HG03064 (cell line): ENCODE results near the gene FNDC11.
"Not testable (repeated sequence)": the region's sequence is repeated elsewhere in the genome, so short reads cannot be mapped to it uniquely, and the experiment has no call there.

Experiments used
- ATAC-seq: cut with Tn5 transposase; IDR thresholded peaks from one replicate; pipeline ENCODE4 v1.9.1; 2021; ENCODE audit warnings: low read depth; ENCODE audit not compliant: unreplicated experiment

FNDC11 gene, protein sequence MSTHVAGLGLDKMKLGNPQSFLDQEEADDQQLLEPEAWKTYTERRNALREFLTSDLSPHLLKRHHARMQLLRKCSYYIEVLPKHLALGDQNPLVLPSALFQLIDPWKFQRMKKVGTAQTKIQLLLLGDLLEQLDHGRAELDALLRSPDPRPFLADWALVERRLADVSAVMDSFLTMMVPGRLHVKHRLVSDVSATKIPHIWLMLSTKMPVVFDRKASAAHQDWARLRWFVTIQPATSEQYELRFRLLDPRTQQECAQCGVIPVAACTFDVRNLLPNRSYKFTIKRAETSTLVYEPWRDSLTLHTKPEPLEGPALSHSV

DNA sequence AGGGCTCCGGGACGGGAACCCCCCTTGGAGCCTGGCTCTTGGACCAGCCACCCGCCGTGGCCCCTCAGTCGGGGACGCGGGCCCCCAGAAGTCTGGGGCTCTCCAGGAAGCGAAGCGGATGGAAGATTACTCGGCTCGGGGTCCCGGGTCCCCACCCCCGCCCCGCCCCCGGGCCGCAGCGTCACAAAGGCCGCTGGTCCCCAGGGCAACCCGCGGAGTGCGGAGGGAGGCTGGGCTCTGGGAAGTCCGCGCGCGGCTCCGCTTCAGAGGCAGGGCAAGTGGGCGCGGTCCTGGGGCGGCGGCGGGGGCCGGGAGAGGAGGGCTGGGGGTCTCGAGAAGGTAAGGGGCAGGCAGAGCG, at the start of gene FNDC11:
TSS of gene FNDC11 (plus strand) at position 227 of the 358 bp plus-strand sequence. CDS start 1,505 bp downstream, outside the sequence.
- no peak for ATAC-seq

DNA sequence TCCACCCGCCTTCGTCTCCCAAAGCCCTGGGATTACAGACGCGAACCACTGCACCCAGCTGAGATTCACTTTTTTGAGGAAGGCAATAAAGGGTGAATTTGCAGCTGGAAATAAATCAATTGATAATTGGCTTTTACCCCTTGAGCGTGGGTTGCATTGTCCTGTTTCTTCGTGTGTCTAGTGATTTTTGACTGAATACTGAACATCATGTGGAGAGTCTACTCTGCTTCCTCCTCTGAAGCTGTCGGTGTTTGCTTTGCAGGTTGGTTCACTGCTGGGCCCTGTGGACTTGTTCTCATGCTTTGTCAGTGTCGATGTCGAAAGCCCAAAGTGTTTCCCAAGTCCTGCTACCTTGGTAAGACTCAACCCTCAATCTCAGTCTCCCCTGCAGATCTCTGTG, 49.3 kb upstream of the FNDC11 start:
- ATAC-seq: no peak

DNA sequence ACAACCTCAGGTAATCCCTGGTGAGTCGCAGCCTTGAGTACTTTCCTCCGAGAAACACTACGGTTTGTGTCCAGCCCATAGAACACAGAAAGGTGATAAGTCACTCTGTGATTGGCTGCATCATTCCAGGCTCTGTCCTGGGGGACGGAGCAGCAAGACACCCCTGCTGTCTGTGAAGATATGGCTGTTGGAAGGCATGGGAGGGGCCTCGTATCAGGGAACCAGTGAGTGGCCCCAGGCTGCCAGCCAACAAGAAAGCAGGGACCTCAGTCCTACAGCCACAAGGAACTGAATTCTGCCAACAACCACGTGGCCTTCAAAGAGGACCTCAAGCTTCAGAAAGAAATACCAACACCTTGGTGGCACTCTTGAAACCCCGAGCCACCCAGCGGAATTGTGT, 48.7 kb upstream of the FNDC11 start:
- ATAC-seq: no peak

DNA sequence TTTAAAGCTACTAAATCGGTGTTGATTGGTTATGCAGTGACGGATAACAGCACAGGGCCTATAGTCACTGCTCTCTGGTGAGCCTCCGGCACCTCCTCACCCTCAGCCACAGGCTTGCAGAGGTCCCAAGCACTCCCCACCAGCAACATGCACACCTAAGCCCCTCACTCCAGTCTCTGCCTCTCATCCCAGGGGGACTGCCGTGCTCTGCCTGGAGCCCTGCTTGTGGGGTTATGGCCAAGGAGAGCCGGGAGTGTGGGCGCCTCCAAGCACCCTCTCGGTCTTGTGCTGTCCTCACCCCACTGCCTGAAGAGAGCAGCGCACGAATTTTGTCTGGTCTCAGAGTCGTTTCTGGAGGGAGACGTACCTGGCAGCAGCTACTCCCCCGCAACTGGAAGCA, 48.2 kb upstream of the FNDC11 start:
- no peak for ATAC-seq

DNA sequence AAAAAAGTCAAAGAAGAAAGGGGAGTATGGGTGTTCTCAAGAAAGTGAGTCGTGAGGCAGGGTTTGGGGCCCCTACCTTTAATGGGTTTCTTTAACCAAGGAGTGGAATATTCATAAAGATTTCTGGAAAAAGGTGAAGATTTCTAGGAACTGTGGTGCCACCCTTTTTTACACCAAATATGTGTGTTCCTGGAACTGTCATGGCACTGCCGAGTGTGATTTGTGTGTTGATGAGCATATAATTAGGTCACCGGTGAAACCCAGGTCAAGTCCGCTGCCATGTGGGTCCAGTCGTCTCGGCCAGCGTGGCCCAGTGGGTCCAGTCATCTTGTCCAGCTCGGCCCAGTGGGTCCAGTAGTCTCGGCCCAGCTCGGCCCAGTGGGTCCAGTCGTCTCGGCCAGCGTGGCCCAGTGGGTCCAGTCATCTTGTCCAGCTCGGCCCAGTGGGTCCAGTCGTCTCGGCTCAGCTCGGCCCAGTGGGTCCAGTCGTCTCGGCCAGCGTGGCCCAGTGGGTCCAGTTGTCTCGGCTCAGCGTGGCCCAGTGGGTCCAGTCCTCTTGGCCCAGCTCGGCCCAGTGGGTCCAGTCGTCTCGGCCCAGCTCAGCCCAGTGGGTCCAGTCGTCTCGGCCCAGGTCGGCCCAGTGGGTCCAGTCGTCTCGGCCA, 46.7 kb upstream of the FNDC11 start:
- no peak for ATAC-seq

DNA sequence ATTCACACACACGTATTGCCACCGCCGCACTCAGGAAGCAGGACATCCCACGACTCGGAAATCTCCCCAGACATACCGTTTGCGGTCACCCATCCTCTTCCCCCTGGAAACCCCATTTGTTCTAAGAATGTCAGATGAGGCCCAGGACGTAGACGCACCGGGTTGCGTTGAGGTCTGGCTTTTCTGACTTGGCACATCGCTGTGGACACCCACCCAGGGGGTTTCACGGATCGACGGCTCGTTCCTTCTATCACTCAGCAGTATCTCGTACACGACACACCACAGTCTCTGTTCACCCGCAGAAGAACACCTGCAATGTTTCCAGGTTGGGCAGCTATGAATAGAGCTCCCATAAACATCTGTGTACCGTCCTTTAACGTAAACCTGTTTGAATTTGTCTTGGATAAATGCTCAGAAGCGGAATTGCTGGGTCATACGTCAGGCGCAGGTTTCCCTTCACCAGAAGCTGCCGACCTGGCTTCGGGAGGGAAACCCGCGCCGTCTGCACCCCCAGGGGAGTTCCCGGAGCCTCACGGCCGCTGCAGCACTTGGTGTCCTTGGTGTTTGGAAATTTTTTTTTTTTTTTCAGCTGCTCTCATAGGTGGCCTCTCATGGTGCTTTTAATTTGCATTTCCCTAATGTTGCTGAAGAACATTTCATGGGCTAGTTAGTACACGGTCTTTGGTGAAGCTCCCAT, 45.7 kb upstream of the FNDC11 start:
- ATAC-seq: no peak

DNA sequence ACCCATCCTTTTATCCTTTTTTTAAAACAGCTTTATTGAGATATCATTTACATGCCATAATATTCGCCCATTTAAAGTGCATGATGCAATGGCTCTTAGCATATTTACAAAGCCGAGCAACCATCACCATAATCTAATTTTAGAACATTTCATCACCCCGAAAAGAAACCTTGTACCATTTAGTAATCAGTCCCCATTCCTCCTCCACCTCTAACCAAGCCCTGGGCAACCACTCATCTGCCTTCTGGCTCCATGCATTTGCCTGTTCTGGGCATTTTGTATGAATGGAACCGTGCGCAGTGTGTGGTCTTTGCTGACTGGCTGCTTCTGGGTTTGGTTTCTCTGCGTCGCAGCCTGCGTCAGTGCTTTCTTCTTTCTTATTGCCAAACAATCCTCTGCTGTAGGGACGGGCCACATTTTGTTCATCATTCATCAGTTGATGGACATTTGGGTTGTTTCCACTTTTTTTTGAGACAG, 44.8 kb upstream of the FNDC11 start:
- no peak for ATAC-seq

DNA sequence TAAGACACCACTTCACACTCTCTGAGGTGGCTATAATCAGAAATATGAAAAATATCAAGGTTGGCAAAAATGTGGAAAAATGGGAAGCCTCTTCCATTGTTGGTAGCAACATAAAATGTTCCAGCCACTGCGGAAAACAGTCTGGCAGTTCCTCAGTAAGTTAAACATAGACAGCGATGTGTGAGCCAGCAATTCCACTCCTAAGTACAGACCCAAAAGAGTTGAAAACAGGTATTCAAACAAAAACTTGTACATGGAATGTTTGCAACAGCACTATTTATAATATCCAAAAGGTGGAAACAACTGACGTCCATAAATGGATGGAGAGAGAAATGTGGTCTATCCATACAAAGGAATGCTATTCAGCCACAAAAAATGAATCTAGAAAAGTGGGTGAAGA, 40.8 kb upstream of the FNDC11 start:
- no peak for ATAC-seq

DNA sequence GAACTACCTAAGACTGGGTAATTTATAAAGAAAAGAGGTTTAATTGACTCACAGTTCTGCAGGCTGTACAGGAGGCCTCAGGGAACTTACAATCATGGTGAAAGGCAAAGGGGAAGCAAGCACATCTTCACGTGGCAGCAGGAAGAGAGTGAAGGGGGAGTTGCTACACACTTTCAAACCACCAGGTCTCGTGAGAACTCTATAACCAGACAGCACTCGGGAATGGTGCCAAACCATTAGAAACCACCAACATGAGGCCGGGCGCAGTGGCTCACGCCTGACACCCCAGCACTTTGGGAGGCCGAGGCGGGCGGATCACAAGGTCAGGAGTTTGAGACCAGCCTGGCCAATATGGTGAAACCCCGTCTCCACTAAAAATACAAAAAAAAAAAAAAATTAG, 39.4 kb upstream of the FNDC11 start:
- not testable (repeated sequence) for ATAC-seq

DNA sequence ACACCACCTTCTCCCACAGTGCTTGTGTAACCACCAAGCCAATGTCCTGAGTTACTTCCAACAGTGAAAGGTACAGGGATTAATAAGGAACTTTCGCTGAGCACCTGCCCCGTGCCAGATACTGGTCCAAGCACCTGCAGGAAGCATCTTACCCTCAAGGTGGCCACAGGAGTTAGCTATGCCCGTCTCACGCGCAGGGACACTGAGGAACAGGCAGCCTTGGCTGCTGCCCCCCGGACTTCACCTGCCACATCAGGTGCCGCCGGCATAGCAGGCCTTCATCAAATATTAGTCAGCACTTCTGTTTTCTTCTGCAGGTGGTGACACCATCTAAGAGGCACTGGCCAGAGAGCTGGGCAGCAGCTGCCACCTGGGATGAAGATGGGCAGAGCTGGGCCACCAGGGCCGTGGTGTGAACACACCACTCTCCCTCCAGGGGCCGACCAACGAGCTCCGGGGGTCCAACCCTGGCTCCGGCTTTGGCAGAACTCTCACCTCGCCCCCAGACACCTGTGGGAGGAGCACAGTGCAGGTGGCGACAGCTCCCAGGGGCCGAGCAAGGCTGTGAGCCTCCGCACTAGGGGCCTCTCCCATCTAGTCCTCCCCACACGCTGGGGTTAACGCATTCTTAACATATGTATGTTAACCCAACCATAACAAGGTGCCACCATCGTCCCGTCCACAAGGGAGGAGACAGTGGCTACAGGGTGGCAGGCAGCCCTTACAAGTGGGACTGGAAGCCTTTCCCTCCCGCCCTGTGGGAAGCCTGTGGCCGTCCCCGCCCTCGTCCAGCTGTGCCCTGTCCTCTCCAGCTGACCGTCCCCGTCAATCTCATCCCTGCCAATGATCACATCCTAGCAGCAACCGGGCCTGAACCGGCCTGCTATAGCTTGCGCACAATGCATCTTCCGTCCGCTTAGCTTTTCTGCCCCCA, 36.3 kb upstream of the FNDC11 start:
- ATAC-seq: no peak

DNA sequence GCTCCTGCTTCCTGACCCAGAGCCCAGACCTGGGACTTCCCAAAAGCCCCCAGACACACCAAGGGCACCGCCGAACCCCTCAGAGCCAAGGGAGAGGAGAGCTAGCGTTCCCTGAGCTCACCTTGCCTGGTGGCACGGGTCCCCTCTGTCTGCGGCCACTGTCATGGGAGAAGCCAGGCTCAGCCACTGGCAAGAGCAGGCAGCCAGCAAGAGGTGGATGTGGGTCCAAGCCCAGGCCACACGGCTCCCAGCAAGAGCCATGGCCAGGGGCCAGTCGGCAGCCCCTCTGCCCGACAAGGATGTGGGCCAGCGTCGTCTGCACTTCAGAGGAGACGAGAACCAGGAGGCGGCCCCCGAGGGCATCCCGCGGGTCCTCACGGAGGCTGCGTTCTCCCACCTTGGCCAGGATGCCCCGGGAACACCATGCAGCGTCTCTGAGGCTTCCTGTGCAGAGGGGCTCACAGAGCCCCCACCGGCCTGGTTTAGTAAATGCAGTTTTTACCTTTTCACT, 35.6 kb upstream of the FNDC11 start:
- no peak for ATAC-seq

DNA sequence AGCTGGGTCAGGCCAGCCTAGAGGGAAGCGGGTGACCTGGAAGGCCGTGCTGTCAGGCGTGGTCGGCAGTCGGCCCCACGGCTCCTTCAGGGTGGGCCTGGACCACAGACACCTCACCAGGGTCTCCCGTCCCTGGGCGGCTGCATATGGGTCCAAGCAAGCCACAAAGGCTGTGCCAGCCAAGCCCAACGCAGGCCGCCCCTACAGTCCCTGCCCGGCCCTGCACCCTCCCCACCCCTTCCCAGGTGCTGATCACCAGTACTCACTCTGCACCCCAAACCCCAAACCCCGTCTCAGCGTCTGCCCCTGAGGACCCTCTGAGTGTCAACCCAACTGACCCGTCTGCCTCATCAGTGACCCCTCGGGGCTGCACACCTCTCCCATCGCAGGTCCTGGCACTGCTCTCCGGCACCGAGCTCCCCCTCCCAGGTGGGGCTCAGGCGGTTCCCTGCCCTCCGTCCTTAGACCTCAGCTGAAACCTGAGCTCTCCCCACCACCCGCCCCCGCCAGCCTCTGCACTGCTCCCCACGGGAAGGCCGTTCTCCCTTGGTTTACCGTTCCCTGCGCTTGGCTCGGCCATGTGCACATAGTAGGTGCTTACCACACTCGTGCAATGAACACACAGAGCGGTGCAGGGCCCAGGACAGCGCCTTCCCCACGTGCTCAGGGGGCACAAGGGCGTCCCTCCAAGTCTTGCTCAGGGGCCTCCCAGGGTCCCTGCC, 34.9 kb upstream of the FNDC11 start:
- no peak for ATAC-seq

DNA sequence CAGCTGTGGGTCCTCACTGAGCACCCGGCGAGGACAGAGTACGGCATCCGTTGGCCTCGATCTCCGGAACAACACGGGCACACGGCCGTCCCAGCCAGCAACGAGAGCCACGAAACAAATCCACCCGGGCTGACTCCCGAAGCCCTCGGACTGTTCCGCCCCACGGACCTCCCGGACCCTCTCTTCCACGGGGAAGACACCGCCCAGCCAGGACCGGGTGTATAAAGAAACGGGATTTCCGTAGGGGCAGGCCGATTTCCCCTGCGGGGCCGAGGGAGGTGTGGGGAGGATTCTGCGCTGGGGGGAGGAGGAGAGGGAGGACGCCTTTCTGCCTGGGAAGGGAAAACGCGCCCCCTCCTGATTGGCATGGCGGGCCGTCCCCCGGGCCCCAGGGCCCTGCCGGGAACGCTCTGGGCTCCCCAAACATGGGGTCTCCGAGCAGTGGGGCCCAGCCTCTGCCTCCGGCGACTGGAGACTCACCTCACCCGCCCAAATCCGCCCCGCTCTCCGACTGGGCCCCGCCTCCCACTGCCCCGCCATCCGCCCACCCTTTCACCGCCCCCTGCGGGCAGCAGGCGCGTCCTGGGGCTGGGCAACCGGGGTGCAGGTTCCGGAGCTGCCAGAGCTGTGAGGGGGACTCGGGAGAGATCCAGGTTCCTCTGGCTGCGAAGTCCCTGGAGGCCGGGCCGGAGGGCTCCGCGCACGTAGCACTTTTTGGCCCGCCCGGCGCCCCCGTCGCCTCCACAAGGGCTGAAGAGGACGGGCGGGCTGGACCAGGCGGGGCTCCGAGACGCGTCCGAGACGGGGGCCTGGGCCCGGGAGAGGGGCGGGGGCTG, 34.1 kb upstream of the FNDC11 start:
- peak; percentile 33 for ATAC-seq

DNA sequence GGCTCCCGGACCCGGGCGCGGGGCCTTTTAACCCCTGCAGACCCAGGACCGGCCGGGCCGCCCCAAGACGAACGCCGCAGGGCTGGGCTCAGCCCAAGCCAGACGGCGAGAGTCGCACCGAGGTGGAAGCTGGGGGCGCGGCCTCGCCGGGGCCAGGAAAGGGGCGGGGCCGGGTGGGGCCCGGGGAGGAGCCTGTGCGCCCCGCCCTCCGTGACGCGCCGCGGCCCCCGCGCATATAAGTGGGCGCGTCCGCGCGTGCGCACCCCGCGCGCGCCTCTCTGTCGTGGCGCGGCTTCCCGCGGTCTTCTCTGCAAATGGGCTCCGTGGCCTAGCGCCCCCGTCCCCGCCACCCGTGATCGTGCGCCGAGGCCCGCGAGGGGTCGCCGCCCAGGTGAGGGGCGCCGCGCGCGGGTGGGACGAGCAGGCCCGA, 33.4 kb upstream of the FNDC11 start, which contains the start of gene PPDPF:
TSS of gene PPDPF (plus strand) at position 262 of the 430 bp plus-strand sequence. CDS start 544 bp downstream, outside the sequence.
- ATAC-seq: peak; percentile 54

DNA sequence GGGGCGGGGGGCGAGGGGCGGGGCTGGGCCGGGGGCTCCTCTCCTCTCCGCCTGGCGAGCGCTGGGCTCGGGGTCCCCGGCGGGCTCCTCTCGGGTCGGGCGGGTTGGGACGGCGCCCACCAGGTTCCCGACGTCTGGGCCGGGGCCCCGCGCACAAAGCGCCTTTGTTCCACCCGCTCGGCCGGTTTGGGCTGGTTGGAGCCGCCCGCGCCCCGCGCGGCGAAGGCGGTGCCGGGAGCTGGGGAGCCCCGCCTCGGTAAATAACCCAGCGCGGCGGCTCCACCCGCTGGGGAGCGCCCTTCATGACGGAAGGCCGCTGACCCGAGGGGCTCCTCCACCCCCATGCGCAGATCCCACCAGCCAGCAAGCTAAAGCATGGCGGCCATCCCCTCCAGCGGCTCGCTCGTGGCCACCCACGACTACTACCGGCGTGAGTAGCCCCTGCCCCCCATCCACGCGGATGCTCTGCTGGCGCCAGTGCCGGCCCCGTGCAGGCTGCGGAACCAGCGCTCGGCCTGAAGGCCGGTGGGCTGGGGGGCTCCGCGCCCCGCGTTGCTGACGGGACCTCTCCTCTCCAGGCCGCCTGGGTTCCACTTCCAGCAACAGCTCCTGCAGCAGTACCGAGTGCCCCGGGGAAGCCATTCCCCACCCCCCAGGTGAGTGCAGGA, 32.9 kb upstream of the FNDC11 start:
- peak; percentile 36 for ATAC-seq

DNA sequence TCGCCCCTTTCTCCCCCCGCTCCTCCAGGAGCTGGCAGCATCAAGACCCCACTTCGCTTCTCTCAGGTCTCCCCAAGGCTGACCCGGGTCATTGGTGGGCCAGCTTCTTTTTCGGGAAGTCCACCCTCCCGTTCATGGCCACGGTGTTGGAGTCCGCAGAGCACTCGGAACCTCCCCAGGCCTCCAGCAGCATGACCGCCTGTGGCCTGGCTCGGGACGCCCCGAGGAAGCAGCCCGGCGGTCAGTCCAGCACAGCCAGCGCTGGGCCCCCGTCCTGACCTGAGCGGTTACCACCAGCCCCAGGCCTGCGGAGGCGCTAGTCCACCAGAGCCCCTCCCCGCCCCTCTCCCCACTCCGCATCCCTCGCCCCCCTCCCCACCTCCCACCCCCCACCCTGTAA, 32.4 kb upstream of the FNDC11 start:
- no peak for ATAC-seq

DNA sequence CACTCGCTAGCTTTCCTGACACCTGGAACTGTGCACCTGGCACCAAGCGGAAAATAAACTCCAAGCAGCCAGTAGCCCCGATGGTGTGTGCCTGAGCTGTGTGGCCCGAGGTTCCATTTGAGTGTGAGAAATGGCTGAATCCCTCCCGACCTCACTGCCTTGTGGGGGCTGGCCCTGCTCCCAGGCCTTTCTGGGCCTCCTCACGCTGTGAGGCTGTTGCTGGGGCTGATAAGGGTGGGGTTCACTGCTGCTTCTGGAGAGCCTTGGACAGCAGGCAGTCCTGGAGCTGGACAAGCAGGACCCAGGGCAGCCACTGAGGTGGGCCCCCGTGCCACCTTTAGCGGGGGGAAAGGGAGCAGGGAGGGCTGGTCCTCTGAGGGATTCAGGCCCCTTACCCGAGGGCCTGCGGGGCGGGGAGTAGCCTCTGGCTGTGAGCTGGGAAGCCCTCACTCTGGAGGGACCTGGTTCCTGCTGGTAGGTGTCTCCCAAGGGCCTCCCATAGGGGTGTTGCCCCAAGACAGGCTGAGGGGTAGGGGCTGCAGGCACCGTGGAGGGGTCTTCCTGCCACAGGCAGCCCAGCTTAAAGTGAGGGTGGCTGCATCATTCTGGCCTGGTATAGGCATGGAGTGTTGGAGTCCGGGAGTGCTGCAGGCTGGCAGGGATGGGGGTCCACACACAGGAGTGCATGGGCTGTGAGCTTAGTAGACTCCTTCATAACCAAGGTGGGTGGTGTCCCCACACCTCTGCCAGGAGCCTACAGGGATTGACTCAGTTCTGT, 31.7 kb upstream of the FNDC11 start:
- ATAC-seq: no peak
